GM03348 (cell line): ENCODE results near the gene YJEFN3.

Experiments
- DNase-seq: peaks from one replicate; pipeline ENCODE4 v3.0.0; 2012; ENCODE audit warnings: low spot score

The YJEFN3 gene

GRCh38 chr19:19498255-19498991 is 30.3 kb upstream of the YJEFN3 start:
- no peak for DNase-seq

DNA sequence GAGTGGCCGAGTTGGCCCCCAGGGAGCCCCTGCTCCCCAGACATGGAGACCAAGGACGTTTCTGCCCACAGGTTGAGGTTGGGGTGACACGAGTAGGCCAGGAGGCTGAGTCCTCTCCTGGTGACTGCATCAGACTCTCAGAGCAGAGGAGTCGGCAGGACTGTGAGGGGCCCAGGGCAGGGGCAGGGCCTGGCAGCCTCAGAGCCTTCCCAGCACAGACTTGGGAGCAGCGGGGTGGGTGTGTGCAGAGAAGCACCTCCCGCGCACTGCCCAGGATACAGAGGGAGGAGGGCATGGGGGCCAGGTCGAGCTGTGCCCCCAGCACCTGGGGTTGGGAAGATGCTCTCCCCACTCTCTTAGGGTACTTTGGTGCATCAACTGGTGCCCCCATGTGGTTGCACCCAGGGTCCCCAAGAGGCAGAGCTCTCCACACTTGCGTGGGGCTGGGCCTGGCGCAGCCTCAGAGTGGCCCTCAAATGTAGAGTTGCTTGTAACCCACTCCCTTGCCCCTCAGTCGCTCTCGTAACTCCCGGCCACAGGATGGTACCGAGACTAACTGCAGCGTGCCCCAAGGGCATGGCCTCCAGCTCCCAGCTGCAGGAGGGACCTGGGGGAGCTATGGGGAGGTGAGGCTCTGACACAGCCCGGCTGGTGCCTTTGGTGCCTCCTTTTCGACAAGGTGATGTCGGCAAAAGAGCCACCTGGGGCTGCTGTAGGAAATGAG is 29.3 kb upstream of the YJEFN3 start:
- no peak for DNase-seq

GRCh38 chr19:19500975-19501644 is 27.6 kb upstream of the YJEFN3 start:
- DNase-seq: no peak

DNA sequence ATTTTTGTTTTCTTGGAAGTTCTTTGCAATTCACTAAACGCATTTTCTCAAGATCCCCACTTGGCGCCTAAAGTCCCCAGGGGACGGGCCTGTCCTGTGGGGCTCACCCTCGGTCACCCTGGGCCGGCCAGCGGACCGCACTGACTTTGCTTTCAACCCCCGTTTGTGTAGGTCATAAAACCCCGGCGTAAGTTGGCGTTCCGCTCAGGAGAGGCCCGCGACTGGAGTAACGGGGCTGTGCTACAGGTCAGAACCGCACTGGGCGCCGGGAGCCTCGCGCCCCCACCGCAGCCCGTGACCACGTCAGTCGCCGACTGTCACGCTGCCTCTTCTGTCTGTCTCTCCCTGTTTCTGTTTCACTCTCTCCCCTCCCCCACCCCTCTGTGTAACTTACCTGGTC is 26.9 kb upstream of the YJEFN3 start:
- DNase-seq: no peak

- no peak for DNase-seq
Measured at GRCh38 chr19:19502281-19502680, 26.4 kb upstream of the YJEFN3 start.

DNA sequence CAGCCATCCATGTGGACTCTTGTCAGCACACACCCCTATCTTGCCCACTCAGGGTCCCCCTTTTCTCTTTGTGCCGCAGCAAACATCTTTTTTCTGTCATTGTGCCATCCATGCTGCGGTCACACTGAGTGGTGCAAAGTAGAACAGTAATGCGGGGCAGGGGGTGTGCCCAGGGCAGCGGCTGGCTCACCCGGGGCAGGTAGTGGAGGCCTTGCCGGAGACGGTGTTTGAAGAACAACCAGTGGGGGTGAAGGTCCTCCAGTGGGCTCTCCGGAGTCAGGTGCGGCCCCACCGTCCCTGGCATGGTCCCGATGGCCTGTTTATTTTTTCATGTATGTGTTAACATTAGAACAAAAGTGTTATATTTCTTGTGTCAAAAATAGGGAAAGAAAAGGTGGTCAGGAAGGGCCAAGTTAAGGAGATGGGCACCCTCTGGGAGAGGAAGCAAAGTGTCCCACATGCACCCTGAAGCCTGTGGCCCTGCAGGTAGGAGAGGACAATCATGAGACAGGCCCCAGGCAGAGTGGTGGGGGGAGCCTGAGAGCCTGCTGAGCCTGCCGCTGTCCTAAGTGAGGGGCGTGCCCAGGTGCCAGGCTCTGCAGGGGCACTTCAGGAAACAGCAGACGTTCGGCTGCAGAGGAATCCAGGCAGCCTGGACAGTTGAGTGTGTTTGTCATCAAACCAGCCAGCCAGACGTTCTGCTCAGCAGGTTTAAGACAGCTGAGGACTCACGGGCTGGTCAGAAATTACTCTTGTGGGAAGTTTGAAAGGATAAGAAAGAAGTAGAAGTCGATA is 25.7 kb upstream of the YJEFN3 start:
- DNase-seq: no peak

DNA sequence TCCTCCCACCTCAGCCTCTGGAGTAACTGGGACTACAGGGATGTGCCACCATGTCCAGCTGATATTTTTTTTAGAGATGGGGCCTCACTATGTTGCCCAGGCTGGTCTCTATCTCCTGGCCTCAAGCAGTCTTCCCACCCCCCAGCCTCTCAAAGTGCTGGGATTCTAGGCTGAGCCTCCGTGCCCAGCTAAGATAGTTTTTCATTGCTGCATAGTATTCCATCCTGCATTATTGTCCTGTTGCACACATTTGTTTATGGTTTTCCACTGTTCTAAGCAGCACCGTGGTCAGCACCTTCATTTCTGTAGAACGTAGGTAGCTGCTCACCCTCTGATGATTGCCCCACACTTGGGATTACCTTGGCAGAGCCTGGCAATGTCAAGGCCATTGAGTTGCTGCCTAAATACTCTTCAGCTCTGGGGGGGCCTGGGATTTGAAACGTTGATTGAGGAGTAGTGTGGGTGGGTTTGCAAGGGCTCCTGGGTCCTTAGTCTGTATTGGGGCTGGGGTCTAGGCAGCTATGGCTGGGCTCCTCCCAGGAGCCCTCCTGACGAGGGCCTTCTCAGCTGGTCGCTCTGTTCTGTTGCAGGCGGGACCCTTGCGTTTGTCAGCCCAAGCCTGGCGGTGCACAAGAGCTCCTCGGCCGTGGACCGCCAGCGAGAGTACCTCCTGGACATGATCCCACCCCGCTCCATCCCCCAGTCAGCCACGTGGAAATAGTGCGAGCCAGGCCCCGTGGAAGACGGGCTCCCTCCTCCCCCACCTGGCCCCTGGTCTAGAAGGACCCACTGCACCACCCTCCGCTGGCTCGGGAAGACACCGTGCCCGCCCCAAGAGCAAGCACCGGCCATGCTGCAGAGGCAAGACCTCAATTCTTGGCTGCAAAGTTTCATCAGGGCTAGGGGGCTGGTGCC is 23.7 kb upstream of the YJEFN3 start:
- no peak for DNase-seq

- DNase-seq: no peak
Measured at GRCh38 chr19:19505669-19506326, 22.9 kb upstream of the YJEFN3 start.

DNA sequence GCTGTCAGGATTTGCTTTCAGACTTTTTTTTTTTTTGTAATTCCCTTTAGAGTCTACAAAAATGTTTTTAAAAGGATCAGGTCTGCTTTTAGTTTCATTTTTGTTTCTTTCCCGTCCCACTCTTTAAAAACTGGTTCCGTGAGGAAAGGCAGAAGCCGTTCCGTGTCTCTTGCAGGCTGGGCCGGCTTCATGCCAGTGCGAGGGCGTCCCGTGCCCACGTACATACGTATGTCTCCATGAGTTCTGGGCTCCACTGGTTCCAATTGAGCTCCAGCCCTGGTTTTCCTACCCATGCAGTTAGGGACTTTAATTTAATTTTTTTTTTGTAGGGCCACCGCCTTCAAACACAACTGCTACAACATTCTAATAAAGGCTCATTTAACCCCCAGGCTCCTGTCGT is 22.1 kb upstream of the YJEFN3 start:
- no peak for DNase-seq

- no peak for DNase-seq
Measured at GRCh38 chr19:19507354-19507753, 21.4 kb upstream of the YJEFN3 start.

GRCh38 chr19:19508217-19508616 is 20.5 kb upstream of the YJEFN3 start:
- DNase-seq: no peak

- DNase-seq: peak; percentile 28
Measured at GRCh38 chr19:19510432-19510831, 18.3 kb upstream of the YJEFN3 start.

DNA sequence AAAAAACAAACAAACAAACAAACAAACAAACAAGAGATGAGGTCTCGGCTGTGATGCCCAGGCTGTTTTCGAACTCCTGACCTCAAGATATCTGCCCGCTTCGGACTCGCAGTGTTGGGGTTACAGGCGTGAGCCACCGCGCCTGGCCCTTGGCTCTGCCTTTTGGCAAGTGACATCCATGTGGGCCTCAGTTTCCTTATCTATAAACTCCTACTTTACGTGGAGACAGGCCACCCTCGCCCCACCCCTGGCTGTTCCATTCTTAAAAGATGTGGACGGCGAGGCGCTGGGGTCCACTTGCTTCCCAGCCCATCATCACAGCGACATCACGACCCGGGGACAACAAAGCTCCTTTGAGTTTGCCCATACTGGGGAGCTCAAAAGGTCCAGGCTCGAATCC is 15.0 kb upstream of the YJEFN3 start:
- DNase-seq: no peak

GRCh38 chr19:19514215-19514657 is 14.5 kb upstream of the YJEFN3 start:
- peak; percentile 72 for DNase-seq

- DNase-seq: no peak
Measured at GRCh38 chr19:19514881-19515641, 13.7 kb upstream of the YJEFN3 start, which contains the start of gene TSSK6. TSS of gene TSSK6 (minus strand) at chr19:19515548. CDS start at chr19:19515427, 121 bp downstream.

DNA sequence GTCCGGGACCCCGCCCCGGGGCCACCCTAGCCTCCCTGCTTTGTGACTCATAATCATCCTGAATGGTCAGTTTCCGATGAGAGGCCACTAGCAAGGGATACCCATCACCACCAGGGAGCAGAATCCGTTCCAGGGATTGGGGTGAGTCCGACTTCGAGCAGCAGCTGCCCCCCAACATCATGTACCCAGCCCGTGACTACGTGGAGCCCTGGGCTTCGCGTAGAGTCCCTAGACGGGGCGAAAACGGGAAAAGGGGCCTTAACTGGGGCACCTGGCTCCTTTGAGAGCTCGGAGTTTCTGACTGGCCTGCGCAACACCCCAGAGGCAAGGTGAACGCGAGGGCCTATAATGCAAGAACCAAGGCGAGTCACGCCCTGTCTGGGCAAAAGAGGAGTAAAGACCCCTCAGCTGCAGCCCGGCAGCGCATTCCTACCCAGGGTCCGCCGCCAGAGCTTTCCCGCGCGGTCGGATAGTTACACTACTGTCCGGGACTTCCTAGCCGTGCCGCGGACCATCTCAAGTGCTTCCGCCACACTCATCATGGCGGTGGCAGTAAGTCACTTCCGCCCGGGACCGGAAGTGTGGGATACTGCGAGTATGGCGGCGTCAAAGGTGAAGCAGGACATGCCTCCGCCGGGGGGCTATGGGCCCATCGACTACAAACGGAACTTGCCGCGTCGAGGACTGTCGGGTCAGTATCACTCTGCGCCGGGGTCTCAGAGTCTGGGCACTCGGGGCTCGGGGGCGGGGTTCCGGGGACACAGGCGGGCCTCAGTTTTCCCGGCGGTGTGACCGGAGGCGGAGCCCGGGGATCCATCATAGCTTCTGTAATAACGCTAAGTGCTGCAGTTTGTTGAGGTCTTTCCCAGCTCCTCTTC is 12.8 kb upstream of the YJEFN3 start, which contains the start of gene NDUFA13:
Gene NDUFA13, plus strand, starts transcription at position 584 of the 878 bp plus-strand sequence. Its CDS starts 14 bp downstream, at position 598.
- DNase-seq: peak; percentile 95

DNA sequence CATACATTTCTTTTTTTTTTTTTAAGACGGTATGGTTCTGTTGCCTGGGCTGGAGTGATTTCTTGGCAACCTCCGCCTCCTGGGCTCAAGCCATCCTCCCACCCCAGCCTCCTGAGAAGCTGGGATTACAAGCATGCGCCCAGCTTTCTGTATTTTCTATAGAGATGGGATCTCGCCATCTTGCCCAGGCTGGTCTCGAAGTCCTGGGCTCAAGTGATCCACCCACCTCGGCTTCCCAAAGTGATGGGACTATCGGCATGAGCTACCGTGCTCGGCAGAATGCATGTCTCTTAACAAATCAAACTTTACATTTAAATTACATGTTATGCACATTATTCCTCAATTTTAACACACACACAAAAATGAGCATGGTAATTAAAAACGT is 11.5 kb upstream of the YJEFN3 start:
- no peak for DNase-seq

- DNase-seq: no peak
Measured at GRCh38 chr19:19520989-19521388, 7.7 kb upstream of the YJEFN3 start.

DNA sequence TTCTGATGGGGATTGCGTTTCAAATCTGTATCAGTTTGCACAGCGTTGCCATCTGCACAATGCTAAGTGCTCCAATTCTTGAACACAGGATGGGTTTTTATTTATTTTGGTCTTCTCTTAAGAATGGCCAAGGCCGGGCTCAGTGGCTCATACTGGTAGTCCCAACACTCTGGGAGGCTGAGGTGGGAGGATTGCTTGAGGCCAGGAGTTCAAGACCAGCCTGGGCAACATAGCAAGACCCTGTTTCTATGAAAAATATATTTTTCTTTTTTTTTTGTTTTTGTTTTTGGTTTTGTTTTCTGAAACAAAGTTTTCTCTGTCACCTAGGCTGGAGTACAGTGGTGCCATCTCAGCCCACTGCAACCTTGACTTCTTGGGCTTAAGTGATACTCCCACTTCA is 5.5 kb upstream of the YJEFN3 start:
- DNase-seq: no peak
